SK-N-DZ (cell line): ENCODE data around the gene GOLGA3. TPM values are rescaled to one million over a fixed set of nuclear protein-coding genes. Genes with fewer than 3 reads are reported as not detected.
"Not testable (repeated sequence)": the region's sequence is repeated elsewhere in the genome, so short reads cannot be mapped to it uniquely, and the experiment has no call there.

Source experiments
- DNase-seq: peaks from one replicate; pipeline ENCODE4 v3.0.0-alpha.2; 2015; ENCODE audit warnings: low spot score
- polyA plus RNA-seq, 2 experiments: library from polyadenylated mRNA; depleted of rRNA; stranded (reverse); fragments of >200 nt; gene quantifications; 2 replicates each; pipeline ENCODE4 v1.2.3, GENCODE V29; 2014

The GOLGA3 gene, protein sequence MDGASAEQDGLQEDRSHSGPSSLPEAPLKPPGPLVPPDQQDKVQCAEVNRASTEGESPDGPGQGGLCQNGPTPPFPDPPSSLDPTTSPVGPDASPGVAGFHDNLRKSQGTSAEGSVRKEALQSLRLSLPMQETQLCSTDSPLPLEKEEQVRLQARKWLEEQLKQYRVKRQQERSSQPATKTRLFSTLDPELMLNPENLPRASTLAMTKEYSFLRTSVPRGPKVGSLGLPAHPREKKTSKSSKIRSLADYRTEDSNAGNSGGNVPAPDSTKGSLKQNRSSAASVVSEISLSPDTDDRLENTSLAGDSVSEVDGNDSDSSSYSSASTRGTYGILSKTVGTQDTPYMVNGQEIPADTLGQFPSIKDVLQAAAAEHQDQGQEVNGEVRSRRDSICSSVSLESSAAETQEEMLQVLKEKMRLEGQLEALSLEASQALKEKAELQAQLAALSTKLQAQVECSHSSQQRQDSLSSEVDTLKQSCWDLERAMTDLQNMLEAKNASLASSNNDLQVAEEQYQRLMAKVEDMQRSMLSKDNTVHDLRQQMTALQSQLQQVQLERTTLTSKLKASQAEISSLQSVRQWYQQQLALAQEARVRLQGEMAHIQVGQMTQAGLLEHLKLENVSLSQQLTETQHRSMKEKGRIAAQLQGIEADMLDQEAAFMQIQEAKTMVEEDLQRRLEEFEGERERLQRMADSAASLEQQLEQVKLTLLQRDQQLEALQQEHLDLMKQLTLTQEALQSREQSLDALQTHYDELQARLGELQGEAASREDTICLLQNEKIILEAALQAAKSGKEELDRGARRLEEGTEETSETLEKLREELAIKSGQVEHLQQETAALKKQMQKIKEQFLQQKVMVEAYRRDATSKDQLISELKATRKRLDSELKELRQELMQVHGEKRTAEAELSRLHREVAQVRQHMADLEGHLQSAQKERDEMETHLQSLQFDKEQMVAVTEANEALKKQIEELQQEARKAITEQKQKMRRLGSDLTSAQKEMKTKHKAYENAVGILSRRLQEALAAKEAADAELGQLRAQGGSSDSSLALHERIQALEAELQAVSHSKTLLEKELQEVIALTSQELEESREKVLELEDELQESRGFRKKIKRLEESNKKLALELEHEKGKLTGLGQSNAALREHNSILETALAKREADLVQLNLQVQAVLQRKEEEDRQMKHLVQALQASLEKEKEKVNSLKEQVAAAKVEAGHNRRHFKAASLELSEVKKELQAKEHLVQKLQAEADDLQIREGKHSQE (N-terminal part only)
- polyA plus RNA-seq (2014; cell fraction: cytosol; rRNA removed): 21.1 and 26.2 TPM in 2 replicates
- 25.9 and 59.6 TPM in 2 replicates for polyA plus RNA-seq (2014; cell fraction: nucleus; rRNA removed)

GRCh38 chr12:132828706-132829534, at the start of gene GOLGA3:
TSS of gene GOLGA3 (minus strand) at chr12:132828869. CDS start at chr12:132822128, 6,741 bp downstream.
- peak; percentile 95 for DNase-seq

GRCh38 chr12:132874620-132875019, 46.0 kb upstream of the GOLGA3 start:
- not testable (repeated sequence) for DNase-seq

DNA sequence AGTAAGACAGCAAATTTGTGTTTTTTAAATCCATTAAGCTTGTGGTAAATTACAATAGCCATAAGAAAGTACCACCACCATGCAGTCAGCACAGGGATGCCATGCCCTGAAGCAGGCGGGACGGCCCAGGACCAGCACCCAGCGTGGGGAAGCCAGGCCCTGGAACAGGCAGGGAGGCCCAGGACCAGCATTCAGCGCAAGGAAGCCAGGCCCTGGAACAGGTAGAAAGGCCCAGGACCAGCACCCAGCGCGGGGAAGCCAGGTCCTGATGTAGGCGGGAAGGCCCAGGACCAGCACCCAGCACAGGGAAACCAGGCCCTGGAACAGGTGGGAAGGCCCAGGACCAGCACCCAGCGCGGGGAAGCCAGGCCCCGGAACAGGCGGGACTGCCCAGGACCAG, 45.5 kb upstream of the GOLGA3 start:
- no peak for DNase-seq

DNA sequence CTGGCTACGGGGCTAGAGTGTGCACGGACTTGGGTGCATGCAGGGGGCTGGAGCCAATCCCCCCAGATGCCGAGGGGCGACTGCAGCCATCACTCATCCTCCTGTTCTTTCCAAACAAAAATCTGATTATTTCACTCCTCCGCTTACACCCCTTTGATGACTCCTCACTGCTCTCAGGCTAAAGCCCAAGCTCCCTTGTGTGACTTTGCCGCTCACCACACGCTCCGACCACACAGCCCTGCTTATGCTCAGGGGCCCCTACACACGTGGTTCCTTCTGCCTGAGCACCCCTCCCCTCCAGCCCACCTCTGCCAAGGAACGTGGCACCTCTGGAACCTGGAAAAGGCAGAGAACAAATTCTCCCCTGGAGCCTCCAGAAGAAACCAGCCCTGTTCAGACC, 45.1 kb upstream of the GOLGA3 start:
- no peak for DNase-seq

DNA sequence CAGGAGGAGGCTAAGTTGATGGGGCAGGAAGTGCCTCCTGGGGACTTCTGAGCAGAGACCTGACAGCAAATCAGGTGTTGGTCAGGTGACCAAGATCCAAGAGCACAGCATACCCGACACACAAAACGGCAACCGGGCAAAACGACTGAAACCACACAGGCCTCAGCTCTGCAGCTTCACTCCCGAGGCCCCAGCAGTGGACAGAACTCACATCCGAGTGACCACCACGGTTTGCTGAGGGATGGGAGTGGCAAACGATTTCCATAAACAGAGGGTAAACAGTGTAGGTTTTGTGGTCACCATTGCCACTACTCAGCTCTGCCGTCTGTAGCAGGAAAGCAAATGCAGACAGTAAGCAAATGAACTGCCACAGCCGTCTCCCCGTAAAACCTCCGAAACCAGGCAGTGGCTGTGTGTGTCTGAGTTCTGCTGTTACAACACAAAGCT, 44.3 kb upstream of the GOLGA3 start:
- DNase-seq: no peak

GRCh38 chr12:132872073-132872855, 43.6 kb upstream of the GOLGA3 start:
- no peak for DNase-seq

GRCh38 chr12:132869551-132869950, 40.9 kb upstream of the GOLGA3 start:
- DNase-seq: no peak

DNA sequence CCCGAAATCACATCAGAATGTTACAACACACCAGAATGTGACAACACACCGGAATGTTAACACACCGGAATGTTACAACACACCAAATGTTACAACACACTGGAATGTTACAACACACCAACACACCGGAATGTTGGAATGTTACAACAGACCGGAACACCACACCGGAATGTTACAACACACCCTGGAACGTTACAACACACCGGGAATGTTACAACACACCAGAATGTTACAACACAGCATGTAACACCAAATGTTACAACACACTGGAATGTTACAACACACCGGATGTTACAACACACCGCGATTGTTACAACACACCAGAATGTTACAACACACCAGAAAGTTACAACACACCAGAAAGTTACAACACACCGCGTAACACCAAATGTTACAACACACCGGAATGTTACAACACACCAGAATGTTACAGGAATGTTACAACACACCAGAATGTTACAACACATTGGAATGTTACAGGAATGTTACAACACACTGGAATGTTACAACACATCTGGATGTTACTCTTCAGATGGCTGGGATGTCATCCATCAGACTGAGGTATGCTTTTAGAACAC, 37.7 kb upstream of the GOLGA3 start:
- no peak for DNase-seq

GRCh38 chr12:132861558-132861957, 32.9 kb upstream of the GOLGA3 start:
- no peak for DNase-seq

- no peak for DNase-seq
Observed at GRCh38 chr12:132858718-132859266, 30.1 kb upstream of the GOLGA3 start.

GRCh38 chr12:132857019-132857418, 28.4 kb upstream of the GOLGA3 start:
- DNase-seq: not testable (repeated sequence)

DNA sequence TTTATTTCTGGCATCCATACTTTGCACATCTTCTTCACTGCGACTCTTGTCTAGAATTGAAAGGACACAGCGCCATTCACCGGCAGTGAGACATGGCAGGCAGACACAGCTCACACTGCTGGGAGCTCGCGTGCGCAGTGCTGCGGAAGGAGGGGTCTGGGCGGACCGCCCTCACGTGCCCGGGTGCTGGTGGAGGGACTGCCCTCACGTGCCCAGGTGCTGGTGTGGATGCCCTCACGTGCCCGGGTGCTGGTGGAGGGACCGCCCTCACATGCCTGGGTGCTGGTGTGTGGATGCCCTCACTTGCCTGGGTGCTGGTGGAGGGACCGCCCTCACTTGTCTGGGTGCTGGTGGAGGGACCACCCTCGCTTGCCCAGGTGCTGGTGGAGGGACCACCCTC, 27.9 kb upstream of the GOLGA3 start:
- DNase-seq: no peak

DNA sequence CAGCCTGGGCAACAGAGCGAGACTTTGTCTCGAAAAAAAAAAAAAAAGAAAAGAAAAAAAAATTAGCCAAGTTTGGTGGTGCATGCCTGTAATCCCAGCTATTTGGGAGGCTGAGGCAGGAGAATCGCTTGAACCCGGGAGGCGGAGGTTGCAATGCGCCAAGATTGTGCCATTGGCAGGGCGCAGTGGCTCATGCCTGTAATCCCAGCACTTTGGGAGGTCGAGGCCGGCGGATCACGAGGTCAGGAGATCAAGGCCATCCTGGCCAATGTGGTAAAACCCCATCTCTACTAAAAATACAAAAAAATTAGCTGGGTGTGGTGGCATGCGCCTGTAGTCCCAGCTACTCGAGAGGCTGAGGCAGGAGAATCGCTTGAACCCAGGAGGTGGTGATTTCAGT, 26.5 kb upstream of the GOLGA3 start:
- DNase-seq: not testable (repeated sequence)

GRCh38 chr12:132853285-132854092, 24.8 kb upstream of the GOLGA3 start:
- no peak for DNase-seq

GRCh38 chr12:132852496-132852895, 23.8 kb upstream of the GOLGA3 start:
- DNase-seq: no peak

- no peak for DNase-seq
Observed at GRCh38 chr12:132851465-132851864, 22.8 kb upstream of the GOLGA3 start.

DNA sequence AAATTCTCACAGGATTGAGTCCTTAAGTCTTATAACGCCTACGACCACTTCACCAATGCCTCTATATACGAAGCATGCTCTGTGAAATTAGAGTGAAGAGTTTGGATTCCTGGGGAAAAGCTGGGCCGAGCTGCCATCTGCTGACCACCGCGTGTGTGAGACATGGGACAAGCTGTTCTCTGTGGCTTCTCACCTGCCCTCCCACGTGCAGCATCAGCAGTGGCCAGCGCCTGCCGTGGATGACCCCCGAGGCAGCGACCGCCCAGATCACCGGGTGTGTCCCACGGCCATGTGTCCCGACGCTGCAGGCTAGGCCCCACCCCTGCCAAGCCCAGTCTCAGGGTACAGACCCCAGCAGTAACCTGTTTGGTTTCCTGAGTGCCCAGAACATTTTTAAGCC, 21.6 kb upstream of the GOLGA3 start:
- DNase-seq: no peak

DNA sequence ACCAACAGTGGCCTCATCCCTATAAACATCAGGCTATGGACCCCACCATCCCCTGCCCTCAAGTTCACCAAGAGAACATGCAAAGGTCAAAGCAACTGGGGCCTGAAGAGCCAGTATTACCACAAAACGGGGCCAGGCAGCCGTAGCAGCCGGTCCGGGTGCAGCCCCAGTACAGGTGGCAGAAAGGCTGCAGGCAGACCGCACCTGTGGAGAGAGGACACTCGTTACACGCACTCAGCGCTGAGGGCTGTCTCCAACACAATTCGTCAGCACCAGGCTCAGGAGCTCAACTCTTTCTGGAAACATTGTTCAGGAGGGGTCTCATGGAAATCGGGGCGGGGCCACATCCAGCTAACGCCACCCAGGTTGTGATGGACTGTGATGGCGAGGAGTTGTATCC, 19.9 kb upstream of the GOLGA3 start:
- no peak for DNase-seq
